Right atrium auricular region (tissue), 2 donors: ENCODE measurements around the gene PTPRD. TPM values are rescaled to one million over a fixed set of nuclear protein-coding genes. Genes with fewer than 3 reads are reported as not detected.
A peak's percentile ranks its signal among the peaks of the same experiment; 100 is the strongest.

ENCODE experiments used
- DNase-seq: peaks from one replicate; pipeline ENCODE4 v3.0.0-alpha.2; 2019; ENCODE audit warnings: low spot score
- H3K27ac ChIP-seq, 2 donors: fragments of 200-600 bp; sonication (generic); 1 replicate in 1 of 2; 2 replicates in 1 of 2; pipeline ENCODE4 v1.5.1; 2016 to 2019
- H3K27me3 ChIP-seq, 2 donors: fragments of 200-600 bp; sonication (generic); one replicate each; pipeline versions ENCODE4 v1.5.1 to v1.6.0; 2017 to 2019
- H3K36me3 ChIP-seq: fragments of 200-600 bp; sonication (generic); one replicate; pipeline ENCODE4 v1.5.1; 2016
- H3K4me1 ChIP-seq, 2 donors: fragments of 200-600 bp; sonication (generic); one replicate each; pipeline versions ENCODE4 v1.5.1 to v1.6.0; 2017 to 2019
- H3K4me3 ChIP-seq, 2 donors: fragments of 200-600 bp; sonication (generic); 1 replicate in 1 of 2; 2 replicates in 1 of 2; pipeline ENCODE4 v1.5.1; 2017 to 2019; ENCODE audit warnings: mild to moderate bottlenecking in 1 of 2, moderate library complexity in 1 of 2
- H3K9me3 ChIP-seq, 2 donors: fragments of 200-600 bp; sonication (generic); one replicate each; pipeline ENCODE4 v1.5.1; 2019
- CTCF ChIP-seq, 2 donors: fragments of 200-600 bp; sonication (generic); IDR thresholded peaks; one replicate each; pipeline ENCODE4 v1.5.1; 2019; ENCODE audit warnings: antibody characterized with exemption in 2 of 2
- total RNA-seq, 2 donors: library from RNA; depleted of rRNA; stranded (reverse); fragments of >200 nt; gene quantifications; one replicate each; pipeline ENCODE4 v1.1.0, GENCODE V29; 2016

The PTPRD gene
- total RNA-seq, 2 donors from 2014 or later: 5.5 to 6.6 TPM

- H3K27me3 ChIP-seq: no peaks in the 10 kb centered on the region
- no peaks in the 10 kb centered on the region for H3K36me3 ChIP-seq
- H3K9me3 ChIP-seq: no peaks in the 10 kb centered on the region
- no peak for TF ChIP-seq CTCF (IDR thresholded peaks at IDR 0.05)
- no peak for DNase-seq
- H3K4me1 ChIP-seq: no peaks in the 10 kb centered on the region
- no peak overlapping the region for H3K27ac ChIP-seq
- H3K4me3 ChIP-seq: no peak overlapping the region
Observed at GRCh38 chr9:10168241-10168640, 444.6 kb downstream of the PTPRD start.

- peaks cover 0 to 4% of the 10 kb centered on the region in 2 donors for H3K9me3 ChIP-seq
- H3K4me1 ChIP-seq: no peaks in the 10 kb centered on the region
- TF ChIP-seq CTCF (IDR thresholded peaks at IDR 0.05): no peak
- no peak overlapping the region for H3K27ac ChIP-seq
- no peaks in the 10 kb centered on the region for H3K27me3 ChIP-seq
- no peaks in the 10 kb centered on the region for H3K36me3 ChIP-seq
- H3K4me3 ChIP-seq: no peak overlapping the region
- no peak for DNase-seq
Observed at GRCh38 chr9:10148796-10149195, 464.0 kb downstream of the PTPRD start.

GRCh38 chr9:10146517-10147331 lies 466.1 kb downstream of the PTPRD start:
- H3K27ac ChIP-seq: no peak overlapping the region
- no peak for DNase-seq
- no peaks in the 10 kb centered on the region for H3K4me1 ChIP-seq
- H3K27me3 ChIP-seq: no peaks in the 10 kb centered on the region
- H3K9me3 ChIP-seq: peaks cover 0 to 4% of the 10 kb centered on the region in 2 donors
- no peak for TF ChIP-seq CTCF (IDR thresholded peaks at IDR 0.05)
- no peaks in the 10 kb centered on the region for H3K36me3 ChIP-seq
- no peak overlapping the region for H3K4me3 ChIP-seq

GRCh38 chr9:10144355-10144754 lies 468.4 kb downstream of the PTPRD start:
- H3K4me1 ChIP-seq: no peaks in the 10 kb centered on the region
- H3K9me3 ChIP-seq: no peaks in the 10 kb centered on the region
- no peaks in the 10 kb centered on the region for H3K27me3 ChIP-seq
- no peak for TF ChIP-seq CTCF (IDR thresholded peaks at IDR 0.05)
- no peak for DNase-seq
- no peaks in the 10 kb centered on the region for H3K36me3 ChIP-seq
- H3K4me3 ChIP-seq: no peak overlapping the region
- H3K27ac ChIP-seq: peak overlapping the region in 1 of 2 donors; percentile 16

GRCh38 chr9:10135553-10135952 lies 477.2 kb downstream of the PTPRD start:
- Histone ChIP-seq H3K9me3 (no peaks in the 10 kb centered on the region), H3K27ac (no peak overlapping the region), H3K27me3 (no peaks in the 10 kb centered on the region), H3K4me1 (no peaks in the 10 kb centered on the region), H3K4me3 (no peak overlapping the region), H3K36me3 (no peaks in the 10 kb centered on the region)
- no peak for DNase-seq
- no peak for TF ChIP-seq CTCF (IDR thresholded peaks at IDR 0.05)

GRCh38 chr9:10134266-10134665 lies 478.5 kb downstream of the PTPRD start:
- Histone ChIP-seq H3K9me3 (no peaks in the 10 kb centered on the region), H3K27ac (no peak overlapping the region), H3K27me3 (no peaks in the 10 kb centered on the region), H3K4me3 (no peak overlapping the region), H3K36me3 (no peaks in the 10 kb centered on the region), H3K4me1 (no peaks in the 10 kb centered on the region)
- no peak for TF ChIP-seq CTCF (IDR thresholded peaks at IDR 0.05)
- DNase-seq: no peak
